ENCODE results near the gene TPI1.
A peak's percentile ranks its signal among the peaks of the same experiment; 100 is the strongest.
"Not testable (repeated sequence)": the region's sequence is repeated elsewhere in the genome, so short reads cannot be mapped to it uniquely, and the experiment has no call there.

TPI1 gene

DNA sequence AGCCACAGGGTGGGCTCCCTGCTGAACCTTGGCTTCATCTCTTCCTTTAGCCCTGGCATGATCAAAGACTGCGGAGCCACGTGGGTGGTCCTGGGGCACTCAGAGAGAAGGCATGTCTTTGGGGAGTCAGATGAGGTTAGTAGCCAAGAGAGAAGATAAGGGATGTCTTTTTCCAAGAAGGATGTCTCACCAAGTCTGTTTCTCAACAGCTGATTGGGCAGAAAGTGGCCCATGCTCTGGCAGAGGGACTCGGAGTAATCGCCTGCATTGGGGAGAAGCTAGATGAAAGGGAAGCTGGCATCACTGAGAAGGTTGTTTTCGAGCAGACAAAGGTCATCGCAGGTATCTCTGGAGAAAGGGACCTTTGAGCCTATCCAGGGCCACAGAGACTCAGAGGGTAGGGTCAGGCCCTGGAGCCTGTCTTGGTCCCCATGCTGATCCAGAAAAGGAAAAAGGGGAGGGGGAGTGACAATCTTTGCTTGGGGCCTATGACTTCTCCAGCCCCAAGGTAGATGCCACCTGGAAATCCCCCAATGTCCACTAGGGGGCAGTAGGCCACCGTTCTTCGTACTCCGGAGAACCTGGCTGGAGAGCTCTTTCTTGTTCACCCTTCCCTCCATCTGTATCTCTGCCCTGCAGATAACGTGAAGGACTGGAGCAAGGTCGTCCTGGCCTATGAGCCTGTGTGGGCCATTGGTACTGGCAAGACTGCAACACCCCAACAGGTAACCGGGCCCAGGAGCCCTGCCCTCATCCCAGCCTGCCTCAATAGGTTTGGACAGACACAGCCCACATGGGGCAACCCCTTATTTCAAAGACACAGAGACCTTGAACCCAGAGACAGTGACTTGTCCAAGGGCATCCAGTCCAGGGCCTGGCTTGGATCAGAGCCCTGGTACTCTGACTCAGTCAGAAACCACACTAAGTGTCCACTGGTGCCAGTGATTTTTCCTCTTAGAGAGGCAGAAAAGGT, 2.0 kb downstream of the TPI1 start:
- peak; percentile 69 for DNase-seq (ENCODE audit: low read depth)

DNA sequence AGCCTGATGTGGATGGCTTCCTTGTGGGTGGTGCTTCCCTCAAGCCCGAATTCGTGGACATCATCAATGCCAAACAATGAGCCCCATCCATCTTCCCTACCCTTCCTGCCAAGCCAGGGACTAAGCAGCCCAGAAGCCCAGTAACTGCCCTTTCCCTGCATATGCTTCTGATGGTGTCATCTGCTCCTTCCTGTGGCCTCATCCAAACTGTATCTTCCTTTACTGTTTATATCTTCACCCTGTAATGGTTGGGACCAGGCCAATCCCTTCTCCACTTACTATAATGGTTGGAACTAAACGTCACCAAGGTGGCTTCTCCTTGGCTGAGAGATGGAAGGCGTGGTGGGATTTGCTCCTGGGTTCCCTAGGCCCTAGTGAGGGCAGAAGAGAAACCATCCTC, 3.0 kb downstream of the TPI1 start:
- not testable (repeated sequence) for DNase-seq (ENCODE audit: low read depth)

DNA sequence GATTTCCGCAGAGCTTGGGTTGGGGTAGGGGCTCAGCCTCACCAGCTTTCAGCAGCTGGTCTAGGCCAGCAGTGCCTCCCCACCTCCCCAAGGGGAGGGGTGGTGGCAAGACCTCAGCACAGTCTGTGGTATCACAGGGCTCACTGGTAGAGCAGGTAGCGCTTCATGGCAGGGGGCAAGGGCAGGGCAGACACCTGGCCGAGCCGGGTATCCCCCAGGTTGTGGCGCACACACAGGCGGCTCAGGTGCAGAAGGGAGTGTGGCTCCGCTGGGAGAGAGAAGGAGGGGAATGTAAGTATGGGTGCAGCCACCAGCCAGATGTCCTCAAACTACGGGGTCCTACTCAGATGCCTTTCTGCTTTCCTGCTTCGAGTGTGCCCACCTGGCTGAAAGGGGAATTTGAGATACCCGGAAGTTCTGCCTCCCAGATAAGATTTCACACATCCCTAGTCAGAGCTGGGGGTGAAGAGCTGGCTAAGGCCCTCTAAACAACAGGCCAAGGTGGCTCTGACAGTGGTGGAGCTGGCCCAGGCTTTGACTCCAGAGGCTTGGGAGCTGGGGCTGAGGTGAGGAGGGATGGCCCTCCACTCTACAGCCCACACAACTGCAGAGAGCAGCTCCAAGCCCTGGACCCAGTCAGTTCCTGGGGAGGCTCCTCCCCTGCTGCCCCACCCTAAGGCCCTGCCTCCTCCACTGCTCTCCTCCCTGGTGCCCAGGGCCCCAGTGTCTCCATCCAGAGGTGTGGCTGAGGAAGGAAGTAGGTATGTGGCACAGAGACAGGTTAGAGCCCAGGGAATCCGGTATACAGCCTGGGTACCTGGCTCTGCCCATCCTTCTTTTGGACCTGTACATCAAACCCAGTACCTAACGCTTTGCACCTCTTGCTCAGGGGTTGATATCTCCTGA, 4.0 kb downstream of the TPI1 start:
- DNase-seq (ENCODE audit: low read depth) = no peak

DNA sequence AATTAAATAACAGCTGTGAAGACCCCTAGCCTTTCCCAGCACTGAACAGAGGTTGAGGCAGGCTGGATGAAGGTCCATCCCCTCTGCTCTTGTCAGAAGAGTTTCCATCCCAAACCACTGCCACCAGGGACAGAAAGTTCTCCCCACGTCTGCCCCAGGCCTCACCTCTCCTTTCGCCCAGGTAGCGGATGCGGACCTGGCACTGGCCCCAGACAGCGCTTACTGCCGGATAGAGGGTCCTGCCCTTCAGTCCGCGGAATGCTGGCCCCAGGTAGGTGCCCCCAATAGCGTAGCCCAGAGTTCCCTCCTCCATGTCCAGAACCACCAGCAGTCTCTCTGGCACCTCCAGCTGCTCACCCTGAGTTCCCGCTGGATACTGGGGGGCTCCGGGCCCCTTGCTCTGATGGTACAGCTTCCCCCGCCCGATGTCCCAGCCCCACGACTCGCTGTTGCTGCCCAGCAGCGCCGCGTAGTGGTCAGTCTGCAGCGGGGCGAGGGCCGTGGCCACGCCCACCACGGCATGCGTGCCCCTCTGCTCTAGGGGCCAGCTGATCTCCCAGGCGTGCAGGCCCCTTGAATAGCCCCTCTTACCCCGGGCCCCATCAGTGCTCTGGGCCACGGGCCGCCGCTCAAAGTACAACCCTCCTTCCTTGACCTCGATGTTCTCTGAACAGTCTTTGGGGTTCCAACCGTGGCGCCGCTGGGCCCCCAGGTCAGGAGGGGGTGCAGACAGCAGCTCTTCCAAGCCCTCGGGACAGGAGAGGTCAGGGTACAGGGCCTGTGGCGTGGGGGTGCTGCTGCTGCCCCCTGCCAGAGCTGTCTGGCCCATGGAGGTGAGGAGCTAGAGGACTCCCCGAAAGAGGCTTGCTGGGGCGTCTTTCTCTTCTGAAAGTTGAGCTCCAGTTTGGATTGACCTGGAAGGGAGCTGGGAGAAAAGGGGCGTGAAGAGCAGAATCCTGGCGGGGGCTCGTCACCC, 5.0 kb downstream of the TPI1 start:
- DNase-seq (ENCODE audit: low read depth) = peak; percentile 71

DNA sequence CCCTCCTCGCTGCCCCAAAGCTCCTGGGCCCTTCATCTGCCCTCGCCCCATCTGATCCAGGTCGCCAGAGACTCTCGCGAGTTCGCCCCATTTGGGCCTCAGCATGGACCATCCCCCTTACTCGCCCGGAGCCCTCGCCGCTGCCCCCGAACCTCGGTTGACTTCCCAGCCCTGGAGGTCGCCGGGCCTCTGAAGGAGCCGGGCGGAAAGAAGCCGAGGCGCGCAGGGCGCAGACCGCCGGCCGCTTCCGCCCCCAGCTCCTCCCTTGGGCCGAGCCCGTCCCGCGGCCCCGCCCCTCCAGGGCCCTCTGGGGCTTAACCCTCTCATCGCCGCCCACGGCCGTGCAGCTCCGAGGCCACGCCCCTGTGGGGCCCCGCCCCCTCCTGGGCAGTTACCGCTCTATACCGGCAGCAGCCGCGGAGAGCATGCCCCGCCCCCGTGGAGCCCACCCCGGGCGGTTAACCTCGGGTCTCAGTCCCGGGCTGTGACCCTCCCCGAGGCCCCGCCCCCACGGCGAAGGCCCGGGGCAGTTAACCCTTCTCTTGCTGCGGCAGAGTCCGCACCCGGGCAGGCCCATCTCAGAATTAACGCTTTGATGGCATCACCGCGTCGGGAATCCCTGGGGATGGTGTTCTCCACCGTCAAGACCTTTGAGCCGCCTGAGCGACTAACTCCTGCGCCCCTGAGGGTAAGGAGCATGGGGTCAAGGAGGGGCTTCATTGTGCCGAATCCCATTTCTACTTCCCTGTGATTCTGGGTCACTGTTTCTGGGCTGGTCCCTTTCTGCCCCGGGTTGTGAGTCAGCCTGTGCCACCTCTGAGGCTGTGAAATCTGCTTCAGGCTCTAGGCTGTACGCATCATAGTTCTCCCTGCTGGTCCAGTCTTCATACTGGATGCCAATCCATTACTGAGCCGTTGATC, 6.0 kb downstream of the TPI1 start, which contains the start of gene SPSB2:
Gene SPSB2 (minus strand): TSS at position 210 of the 921 bp plus-strand sequence. CDS start 402 bp downstream, outside the sequence.
- peak; percentile 99 for DNase-seq (ENCODE audit: low read depth)

DNA sequence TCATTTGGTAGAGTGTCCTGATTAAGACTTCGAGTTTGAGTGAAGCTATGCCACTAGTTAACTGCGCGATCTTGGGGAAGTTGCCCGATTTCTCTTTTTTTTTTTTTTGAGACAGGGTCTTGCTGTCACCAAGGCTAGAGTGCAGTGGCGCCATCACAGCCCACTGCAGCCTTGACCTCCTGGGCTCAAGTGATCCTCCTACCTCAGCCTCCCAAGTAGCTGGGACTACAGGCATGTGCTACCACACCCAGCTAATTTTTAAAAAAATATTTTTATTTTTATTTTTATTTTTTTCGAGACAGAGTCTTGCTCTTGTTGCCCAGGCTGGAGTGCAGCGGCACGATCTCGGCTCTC, 6.7 kb downstream of the TPI1 start:
- not testable (repeated sequence) for DNase-seq (ENCODE audit: low read depth)

DNA sequence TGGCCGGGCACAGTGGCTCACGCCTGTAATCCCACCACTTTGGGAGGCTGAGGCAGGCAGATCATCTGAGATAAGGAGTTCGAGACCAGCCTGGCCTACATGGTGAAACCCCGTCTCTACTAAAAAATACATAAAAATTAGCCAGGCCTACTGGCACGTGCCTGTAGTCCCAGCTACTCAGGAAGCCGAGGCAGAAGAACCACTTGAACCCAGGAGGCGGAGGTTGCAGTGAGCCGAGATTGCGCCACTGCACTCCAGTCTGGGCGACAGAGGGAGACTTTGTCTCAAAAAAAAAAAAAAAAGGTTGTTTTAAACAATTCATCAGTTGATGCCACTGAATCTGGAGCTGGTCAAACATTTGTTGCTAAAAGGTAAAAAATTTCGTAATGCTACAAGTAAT, 12.5 kb downstream of the TPI1 start:
- DNase-seq (ENCODE audit: low read depth) = not testable (repeated sequence)

DNA sequence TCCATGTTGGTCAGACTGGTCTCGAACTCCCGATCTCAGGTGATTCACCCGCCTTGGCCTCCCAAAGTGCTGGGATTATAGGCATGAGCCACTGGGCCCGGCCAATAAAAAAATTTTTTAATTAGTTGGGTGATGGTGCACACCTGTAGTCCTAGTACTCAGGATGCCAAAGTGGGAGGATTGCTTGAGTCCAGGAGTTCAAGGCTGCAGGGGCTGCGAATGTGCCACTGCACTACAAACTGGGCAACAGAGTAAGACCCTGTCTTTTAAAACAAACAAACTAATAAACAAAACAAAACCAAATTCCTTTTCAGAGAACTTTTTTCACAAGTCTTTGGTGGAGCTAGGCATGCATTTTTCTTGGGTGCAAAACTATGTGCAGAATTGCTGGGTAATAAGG, 15.9 kb downstream of the TPI1 start:
- DNase-seq (ENCODE audit: low read depth) = no peak

DNA sequence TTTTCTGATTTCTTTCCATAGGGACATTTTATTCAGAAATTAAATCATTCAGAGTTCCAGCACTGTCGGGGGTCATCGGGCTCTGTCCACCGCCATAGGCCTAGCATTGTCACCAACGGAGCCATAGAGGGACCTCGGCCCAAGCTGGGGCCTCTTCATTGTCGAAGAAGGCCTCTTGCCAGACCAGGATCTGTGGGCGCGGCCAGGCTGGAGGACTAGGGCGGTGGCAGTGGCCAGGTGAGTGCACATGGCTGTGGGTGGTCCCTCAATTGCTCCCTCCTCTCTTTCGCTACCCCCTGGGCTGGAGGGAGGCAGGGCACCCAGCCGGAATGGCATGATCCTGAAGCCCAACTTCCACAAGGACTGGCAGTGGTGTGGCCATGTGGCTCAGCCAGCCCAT, 16.4 kb downstream of the TPI1 start:
- no peak for DNase-seq (ENCODE audit: low read depth)

DNA sequence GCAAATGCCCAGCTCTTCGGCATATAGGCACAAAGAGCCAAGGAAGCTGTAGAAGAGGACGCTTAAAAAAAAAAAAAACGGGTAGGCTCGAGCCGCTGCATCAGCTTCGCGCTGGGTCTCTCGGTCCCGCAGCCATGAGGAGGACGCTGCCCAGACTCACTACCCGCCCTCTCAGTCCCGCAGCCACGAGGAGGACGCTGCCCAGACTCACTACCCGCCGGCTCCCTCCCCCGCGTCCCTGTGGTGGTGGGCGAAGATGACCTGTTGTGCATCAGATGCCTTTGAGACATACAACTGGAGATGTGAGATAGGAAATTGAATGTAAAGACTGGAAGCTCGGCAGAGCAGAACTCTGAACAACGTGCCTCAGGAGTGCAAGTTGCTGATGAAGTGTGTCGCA, 17.2 kb downstream of the TPI1 start:
- DNase-seq (ENCODE audit: low read depth) = no peak

DNA sequence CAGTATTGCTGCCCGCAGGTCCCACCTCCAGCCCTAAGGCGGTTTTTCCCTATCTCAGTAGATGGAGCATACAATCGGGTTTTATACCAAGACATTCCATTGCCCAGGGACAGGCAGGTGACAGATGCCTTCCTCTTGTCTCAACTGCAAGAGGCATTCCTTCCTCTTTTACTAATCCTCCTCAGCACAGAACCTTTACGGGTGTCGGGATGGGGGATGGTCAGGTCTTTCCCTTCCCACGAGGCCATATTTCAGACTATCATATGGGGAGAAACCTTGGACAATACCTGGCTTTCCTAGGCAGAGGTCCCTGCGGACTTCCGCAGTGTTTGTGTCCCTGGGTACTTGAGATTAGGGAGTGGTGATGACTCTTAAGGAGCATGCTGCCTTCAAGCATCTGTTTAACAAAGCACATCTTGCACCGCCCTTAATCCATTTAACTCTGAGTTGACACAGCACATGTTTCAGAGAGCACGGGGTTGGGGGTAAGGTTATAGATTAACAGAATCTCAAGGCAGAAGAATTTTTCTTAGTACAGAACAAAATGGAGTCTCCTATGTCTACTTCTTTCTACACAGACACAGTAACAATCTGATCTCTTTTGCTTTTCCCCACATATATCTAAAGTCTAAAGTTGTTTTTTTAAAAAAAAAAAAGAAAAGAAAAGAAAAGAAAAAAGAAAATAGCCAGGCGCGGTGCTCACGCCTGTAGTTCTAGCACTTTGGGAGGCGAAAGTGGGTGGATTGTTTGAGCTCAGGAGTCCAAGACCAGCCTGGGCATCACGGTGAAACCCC, 19.1 kb downstream of the TPI1 start:
- not testable (repeated sequence) for DNase-seq (ENCODE audit: low read depth)

DNA sequence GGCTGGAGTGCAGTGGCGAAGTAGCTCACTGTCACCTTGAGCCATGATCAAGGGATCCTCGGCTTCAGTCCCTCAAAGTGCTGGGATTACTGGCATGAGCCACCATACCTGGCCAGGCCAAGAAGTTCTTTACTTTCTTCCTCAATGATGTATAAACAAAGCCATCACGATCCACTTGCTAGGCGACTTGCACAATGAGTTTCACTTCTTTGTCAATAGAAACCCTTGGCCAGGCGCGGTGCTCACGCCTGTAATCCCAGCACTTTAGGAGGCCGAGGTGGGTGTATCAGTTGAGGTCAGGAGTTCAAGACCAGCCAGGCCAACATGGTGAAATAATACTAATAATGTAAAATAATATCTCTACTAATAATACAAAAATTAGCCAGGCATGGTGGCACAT, 20.1 kb downstream of the TPI1 start:
- no peak for DNase-seq (ENCODE audit: low read depth)

DNA sequence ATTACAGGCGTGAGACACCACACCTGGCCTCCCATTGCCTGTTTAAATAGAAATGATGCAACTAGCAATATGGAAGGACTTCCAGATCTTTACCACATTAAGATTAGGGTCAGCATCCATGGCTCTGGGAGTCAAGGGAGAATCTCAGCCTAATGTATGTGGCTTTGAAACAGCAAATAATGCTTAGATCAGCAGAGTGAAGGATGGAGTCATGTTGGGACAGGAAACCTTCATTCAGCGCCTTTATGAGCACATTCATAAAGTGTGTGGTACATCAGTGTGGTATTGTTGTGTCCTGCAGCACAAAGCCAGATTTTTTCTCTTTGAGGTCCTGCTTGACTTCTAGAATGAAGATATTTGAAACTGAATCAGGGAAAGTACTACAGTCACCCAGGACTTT, 21.0 kb downstream of the TPI1 start:
- DNase-seq (ENCODE audit: low read depth) = no peak

DNA sequence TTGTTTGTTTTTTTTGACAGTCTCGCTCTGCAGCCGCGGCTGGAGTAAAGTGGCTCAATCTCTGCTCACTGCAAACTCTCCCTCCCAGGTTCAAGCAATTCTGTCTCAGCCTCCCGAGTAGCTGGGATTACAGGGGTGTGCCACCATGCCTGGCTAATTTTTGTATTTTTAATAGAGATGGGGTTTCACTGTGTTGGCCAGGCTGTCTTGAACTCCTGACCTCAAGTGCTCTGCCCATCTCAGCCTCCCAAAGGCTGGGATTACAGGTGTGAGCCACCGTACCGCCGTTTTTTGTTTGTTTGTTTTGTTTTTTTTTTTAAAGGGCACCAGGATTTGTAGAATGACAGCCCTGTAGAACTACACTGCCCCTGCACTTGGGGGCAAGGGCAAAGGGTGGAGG, 21.5 kb downstream of the TPI1 start:
- not testable (repeated sequence) for DNase-seq (ENCODE audit: low read depth)

DNA sequence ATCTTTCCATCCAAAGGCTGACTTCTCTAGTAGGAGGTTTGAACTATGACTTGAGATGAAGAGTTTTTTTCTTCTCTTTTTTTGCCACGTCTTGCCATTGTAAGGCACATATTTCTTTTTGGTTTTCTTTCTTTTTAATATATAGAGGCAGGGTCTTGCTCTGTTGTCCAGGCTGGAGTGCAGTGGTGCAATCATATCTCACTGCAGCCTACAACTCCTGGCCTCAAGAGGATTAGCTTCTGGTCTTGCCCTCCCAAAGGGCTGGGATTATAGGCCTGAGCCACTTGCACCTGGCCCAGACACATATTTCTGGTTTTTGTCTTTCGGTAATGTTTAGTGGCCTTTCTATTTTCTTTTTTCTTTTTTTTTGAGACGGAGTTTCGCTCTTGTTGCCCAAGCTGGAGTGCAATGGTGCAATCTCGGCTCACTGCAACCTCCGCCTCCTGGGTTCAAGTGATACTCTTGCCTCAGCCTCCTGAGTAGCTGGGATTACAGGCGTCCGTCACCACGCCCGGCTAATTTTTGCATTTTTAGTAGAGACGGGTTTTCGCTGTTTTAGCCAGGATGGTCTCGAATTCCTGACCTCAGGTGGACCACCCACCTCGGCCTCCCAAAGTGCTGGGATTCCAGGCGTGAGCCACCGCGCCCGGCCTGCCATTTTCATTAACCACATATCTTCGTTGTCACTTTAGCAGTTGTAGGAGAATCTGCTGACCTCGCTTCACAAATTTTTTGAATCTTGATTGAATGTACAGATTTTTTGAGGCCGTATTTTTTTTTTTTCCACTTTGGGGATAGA, 22.6 kb downstream of the TPI1 start:
- not testable (repeated sequence) for DNase-seq (ENCODE audit: low read depth)

DNA sequence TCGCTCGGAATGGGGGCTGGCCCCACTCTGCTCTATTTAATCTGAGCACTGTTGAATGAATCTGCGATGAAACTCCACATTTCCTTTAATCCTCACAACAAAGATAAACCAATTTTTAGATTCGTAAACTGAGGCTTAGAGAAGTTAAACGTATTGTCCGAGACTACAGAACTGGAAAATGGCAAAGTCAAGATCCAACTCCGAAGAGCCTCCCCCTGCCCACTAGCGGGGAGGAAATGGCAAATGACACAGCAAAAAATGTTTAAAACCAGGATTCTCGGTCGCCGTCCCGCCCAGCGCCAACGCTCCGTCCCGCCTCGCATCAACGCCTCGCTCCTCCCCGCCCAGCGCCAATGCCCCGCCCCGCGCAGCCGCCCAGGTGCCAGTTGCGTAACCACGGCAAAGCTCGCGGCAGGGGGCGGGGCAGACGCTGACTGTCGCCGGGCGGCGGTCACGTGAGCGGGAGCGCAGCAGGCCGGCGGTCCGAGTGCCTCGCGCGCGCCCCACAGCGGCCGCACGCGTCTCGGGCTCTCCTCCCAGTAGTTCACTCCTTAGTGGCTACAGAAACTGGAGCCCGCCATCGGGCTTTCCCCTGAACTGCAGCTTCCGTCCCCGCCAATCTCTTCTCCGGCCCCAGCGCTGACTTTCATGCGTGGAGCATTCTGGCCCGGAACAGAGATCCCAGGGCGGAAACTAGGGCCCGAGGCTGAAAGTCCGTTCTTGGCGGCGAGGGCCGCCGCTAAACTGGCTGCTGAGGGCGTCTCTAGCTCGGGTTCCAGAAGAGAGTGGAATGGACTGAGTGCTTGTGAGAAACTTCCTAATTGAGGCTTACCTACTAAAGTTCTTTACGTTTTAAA, 23.7 kb downstream of the TPI1 start:
- DNase-seq (ENCODE audit: low read depth) = peak; percentile 96

DNA sequence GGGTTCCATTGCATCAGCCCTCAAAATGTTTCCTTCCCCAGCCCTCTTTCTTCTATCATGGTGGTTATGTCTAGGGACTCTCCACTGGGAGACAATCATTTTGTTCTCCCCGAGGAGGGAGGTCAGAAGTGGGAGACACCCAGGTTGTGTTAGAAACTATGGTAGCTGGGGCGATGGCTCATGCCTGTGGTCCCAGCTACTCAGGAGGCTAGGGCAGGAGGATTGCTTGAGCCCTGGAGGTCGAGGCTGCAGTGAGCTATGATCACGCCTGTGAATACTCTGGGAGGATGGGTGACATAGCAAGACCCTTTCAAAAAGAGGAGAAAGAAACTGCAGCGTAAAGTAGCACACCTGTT, 24.3 kb downstream of the TPI1 start:
- DNase-seq (ENCODE audit: low read depth) = no peak

DNA sequence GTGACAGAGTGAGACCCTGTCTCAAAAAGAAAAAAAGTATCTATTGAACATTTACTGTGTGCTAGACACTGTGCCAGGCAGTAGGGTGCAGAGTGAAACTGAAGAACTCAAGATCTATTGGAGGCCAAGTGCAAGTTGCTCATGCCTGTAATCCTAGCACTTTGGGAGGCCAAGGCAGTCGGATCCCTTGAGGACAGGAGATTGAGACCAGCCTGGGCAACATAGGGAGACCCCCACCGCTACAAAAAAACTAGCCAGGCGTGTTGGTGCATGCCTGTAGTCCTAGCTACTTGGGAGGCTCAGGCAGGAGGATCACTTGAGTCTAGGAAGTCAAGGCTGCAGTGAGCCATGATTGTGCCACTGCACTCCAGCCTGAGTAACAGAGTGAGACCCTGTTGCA, 25.4 kb downstream of the TPI1 start:
- not testable (repeated sequence) for DNase-seq (ENCODE audit: low read depth)
